ENCODE data around the gene ATG16L1. TPM values are rescaled to one million over a fixed set of nuclear protein-coding genes. Genes with fewer than 3 reads are reported as not detected.

The ATG16L1 gene
- total and polyA plus RNA-seq, 2 donors (not counting 3 experiments of a cell fraction or from before 2014, with no cell fraction given): 18.1 to 29.8 TPM

DNA sequence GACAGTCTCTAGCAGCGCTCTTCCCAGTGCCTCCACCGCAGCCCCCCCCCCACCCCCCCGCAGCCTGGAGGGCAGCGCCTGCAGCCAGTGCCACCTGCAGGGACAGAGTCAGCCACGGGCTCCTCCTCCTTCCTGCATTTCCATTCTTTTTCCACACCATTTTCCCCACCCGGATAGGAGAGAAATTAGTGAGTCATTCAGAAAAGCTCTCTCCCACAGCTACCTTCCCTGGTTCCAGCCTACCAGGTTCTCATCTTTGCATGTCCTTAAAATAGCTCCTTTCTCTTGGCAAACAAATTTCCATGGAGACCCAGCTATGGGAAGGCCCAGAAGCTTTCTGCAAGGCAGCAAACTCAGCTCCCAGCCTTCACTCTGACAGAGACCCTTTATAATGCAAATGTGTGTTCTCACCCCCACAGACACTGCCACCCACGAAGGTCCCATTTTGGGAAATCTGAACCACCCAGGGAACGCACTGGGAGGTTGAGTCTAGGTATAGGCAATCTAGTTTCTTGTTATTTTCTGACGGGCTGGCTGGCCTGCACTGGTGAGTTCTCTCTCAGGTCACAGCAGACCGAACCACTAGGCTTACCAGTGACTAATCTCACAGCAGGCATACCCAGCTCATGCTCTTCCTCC lies 41.8 kb upstream of the ATG16L1 start:
- Histone ChIP-seq H3K27me3 (ENCODE audit: control insufficient read depth in 2 of 2, insufficient read depth in 2 of 2, low read length in 2 of 2) (no peaks in the 10 kb centered on the region), H4K20me1 (replicated peaks; ENCODE audit: control insufficient read depth, extremely low read depth, insufficient read depth, low read length) (no peaks in the 10 kb centered on the region), H3K9ac (replicated peaks; ENCODE audit: extremely low read depth, insufficient read depth, low read length) (no peak overlapping the region), H2AFZ (ENCODE audit: low read depth, low read length) (no peak overlapping the region), H3K9me1 (replicated peaks; ENCODE audit: control insufficient read depth, extremely low read depth, insufficient read depth, low read length) (no peaks in the 10 kb centered on the region), H3K4me3 (replicated peaks in 1 of 3; ENCODE audit: insufficient read depth in 1 of 3, low read depth in 1 of 3, low read length in 3 of 3) (no peak overlapping the region), H3K79me2 (ENCODE audit: control insufficient read depth, insufficient read depth, low read length) (no peaks in the 10 kb centered on the region), H3K4me2 (ENCODE audit: insufficient read depth, low read length) (no peak overlapping the region), H3K36me3 (ENCODE audit: control insufficient read depth in 2 of 2, extremely low read depth in 1 of 2, insufficient read depth in 2 of 2, low read length in 2 of 2) (peaks cover 0 to 8% of the 10 kb centered on the region in 2 experiments), H3K4me1 (ENCODE audit: control insufficient read depth, extremely low read depth, insufficient read depth, low read length) (peaks cover 38% of the 10 kb centered on the region), H3K27ac (ENCODE audit: insufficient read depth, low read depth, low read length) (peak overlapping the region; percentile 40), H3K9me3 (replicated peaks; ENCODE audit: control insufficient read depth, insufficient read depth, low read length) (no peaks in the 10 kb centered on the region)
- dilution Hi-C loops (cut with MboI; ENCODE audit: extremely low pct_ligation_motif_present, low sequenced_read_pairs) (no loop called here), intact Hi-C loops (cut with micrococcal nuclease) (loop anchor here (1.0 kb wide), 1 partner anchor 42 kb away; the partner anchor contains the start of gene ATG16L1)
- no TSS peak for BruUV-seq (replicated peaks)
- peak; percentile 84 for FAIRE-seq
- CTCF ChIA-PET: interaction anchor here (0.7 to 1.4 kb wide), 4 partner anchors 26 to 42 kb away, joined by 3 to 5 read pairs (median 4); partner anchors contain the start of gene ATG16L1
- DNase-seq (ENCODE audit: low read depth, low spot score): peak; percentile 73
- POLR2A ChIA-PET: interaction anchor here (0.6 kb wide), 2 partner anchors 52 to 223 kb away, joined by 3 to 5 read pairs; no protein-coding TSS in a partner anchor
- peak; percentile 52 for TF ChIP-seq JUN (IDR thresholded peaks at IDR 0.05; ENCODE audit: borderline replicate concordance, insufficient read depth, insufficient read length, low read depth)
- TF ChIP-seq GATA2 (IDR thresholded peaks at IDR 0.05; ENCODE audit: insufficient read depth, insufficient read length, low read depth, low read length): no peak
- no peak for TF ChIP-seq POLR2A (IDR thresholded peaks at IDR 0.05; ENCODE audit: low read depth, low read length)

DNA sequence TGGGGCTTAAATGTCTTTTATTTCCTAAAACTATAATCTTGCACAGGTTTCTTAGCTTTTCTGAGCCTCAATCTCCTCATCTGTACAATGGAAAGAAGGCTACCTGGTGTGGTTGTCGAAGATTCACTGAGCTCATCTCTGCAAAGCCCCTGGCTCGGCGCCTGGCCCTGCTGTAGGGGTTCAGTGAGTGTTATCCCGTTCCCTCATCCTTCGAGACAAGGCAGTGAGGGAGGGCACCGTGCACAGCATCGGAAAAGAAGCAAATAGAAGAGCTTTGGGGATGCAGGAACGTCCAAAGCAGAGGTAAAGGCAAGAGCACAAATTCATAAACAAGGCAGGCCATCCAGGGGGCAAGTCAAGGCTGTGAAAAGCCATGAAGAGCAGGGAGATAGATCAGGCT lies 41.2 kb upstream of the ATG16L1 start:
- no peaks in the 10 kb centered on the region for H3K9me1 ChIP-seq (replicated peaks; ENCODE audit: control insufficient read depth, extremely low read depth, insufficient read depth, low read length)
- no peak overlapping the region for H3K4me3 ChIP-seq (replicated peaks in 1 of 3; ENCODE audit: insufficient read depth in 1 of 3, low read depth in 1 of 3, low read length in 3 of 3)
- H3K4me2 ChIP-seq (ENCODE audit: insufficient read depth, low read length): no peak overlapping the region
- H3K36me3 ChIP-seq (ENCODE audit: control insufficient read depth in 2 of 2, extremely low read depth in 1 of 2, insufficient read depth in 2 of 2, low read length in 2 of 2): peaks cover 0 to 6% of the 10 kb centered on the region in 2 experiments
- DNase-seq (ENCODE audit: low read depth, low spot score) (no peak), FAIRE-seq (no peak)
- no TSS peak for BruUV-seq (replicated peaks)
- no peaks in the 10 kb centered on the region for H4K20me1 ChIP-seq (replicated peaks; ENCODE audit: control insufficient read depth, extremely low read depth, insufficient read depth, low read length)
- TF ChIP-seq EZH2 (IDR thresholded peaks at IDR 0.05; ENCODE audit: borderline replicate concordance, low read depth, low read length, severe bottlenecking): no peak
- TF ChIP-seq, protein P1, sequence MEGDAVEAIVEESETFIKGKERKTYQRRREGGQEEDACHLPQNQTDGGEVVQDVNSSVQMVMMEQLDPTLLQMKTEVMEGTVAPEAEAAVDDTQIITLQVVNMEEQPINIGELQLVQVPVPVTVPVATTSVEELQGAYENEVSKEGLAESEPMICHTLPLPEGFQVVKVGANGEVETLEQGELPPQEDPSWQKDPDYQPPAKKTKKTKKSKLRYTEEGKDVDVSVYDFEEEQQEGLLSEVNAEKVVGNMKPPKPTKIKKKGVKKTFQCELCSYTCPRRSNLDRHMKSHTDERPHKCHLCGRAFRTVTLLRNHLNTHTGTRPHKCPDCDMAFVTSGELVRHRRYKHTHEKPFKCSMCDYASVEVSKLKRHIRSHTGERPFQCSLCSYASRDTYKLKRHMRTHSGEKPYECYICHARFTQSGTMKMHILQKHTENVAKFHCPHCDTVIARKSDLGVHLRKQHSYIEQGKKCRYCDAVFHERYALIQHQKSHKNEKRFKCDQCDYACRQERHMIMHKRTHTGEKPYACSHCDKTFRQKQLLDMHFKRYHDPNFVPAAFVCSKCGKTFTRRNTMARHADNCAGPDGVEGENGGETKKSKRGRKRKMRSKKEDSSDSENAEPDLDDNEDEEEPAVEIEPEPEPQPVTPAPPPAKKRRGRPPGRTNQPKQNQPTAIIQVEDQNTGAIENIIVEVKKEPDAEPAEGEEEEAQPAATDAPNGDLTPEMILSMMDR (IDR thresholded peaks at IDR 0.05; ENCODE audit: extremely low read depth in 1 of 2, insufficient read depth in 1 of 2, low read depth in 1 of 2, low read length in 2 of 2): no peak
- TF ChIP-seq FOS (IDR thresholded peaks at IDR 0.05; ENCODE audit: borderline replicate concordance, insufficient read depth, low read length): no peak
- TF ChIP-seq JUN (IDR thresholded peaks at IDR 0.05; ENCODE audit: borderline replicate concordance, insufficient read depth, insufficient read length, low read depth): no peak
- TF ChIP-seq POLR2A (IDR thresholded peaks at IDR 0.05; ENCODE audit: low read depth, low read length): no peak
- no peak for TF ChIP-seq POLR2AphosphoS5 (IDR thresholded peaks at IDR 0.05; ENCODE audit: insufficient read depth, low read depth, low read length)
- TF ChIP-seq, protein P2, sequence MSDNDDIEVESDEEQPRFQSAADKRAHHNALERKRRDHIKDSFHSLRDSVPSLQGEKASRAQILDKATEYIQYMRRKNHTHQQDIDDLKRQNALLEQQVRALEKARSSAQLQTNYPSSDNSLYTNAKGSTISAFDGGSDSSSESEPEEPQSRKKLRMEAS (IDR thresholded peaks at IDR 0.05; ENCODE audit: insufficient read depth, insufficient read length): no peak
- TF ChIP-seq MYC (IDR thresholded peaks at IDR 0.05; ENCODE audit: low read depth, low read length): no peak
- no peak for TF ChIP-seq GATA2 (IDR thresholded peaks at IDR 0.05; ENCODE audit: insufficient read depth, insufficient read length, low read depth, low read length)
- H3K9ac ChIP-seq (replicated peaks; ENCODE audit: extremely low read depth, insufficient read depth, low read length): no peak overlapping the region
- no peaks in the 10 kb centered on the region for H3K27me3 ChIP-seq (ENCODE audit: control insufficient read depth in 2 of 2, insufficient read depth in 2 of 2, low read length in 2 of 2)
- CTCF ChIA-PET: interaction anchor here (1.4 kb wide), 1 partner anchor 41 kb away, joined by 5 read pairs; the partner anchor contains the start of gene ATG16L1
- dilution Hi-C loops (cut with MboI; ENCODE audit: extremely low pct_ligation_motif_present, low sequenced_read_pairs): no loop called here
- peaks cover 38% of the 10 kb centered on the region for H3K4me1 ChIP-seq (ENCODE audit: control insufficient read depth, extremely low read depth, insufficient read depth, low read length)
- H3K79me2 ChIP-seq (ENCODE audit: control insufficient read depth, insufficient read depth, low read length): no peaks in the 10 kb centered on the region
- POLR2A ChIA-PET: no interaction called here
- no peak overlapping the region for H3K27ac ChIP-seq (ENCODE audit: insufficient read depth, low read depth, low read length)
- intact Hi-C loops (cut with micrococcal nuclease): no loop called here
- no peak overlapping the region for H2AFZ ChIP-seq (ENCODE audit: low read depth, low read length)
- H3K9me3 ChIP-seq (replicated peaks; ENCODE audit: control insufficient read depth, insufficient read depth, low read length): no peaks in the 10 kb centered on the region
